NT2/D1 (cell line): ENCODE measurements around the gene MRPL4.

Source experiments
- YY1 ChIP-seq: IDR thresholded peaks from 2 replicates; pipeline ENCODE4 v1.6.1; 2011; ENCODE audit not compliant: insufficient read length, insufficient read depth
- ZNF274 ChIP-seq: IDR thresholded peaks from 2 replicates; pipeline ENCODE4 v1.6.1; 2011; ENCODE audit warnings: mild to moderate bottlenecking, low read depth, low read length

GRCh38 chr19:10299545-10300458, 47.8 kb downstream of the MRPL4 start:
- TF ChIP-seq ZNF274: no peak
- TF ChIP-seq YY1: no peak
